Measurements from ENCODE around the gene ZDHHC19. TPM values are rescaled to one million over a fixed set of nuclear protein-coding genes. Genes with fewer than 3 reads are reported as not detected.

Gene ZDHHC19
- total RNA-seq, 5 donors from 2014 or later (not counting 1 experiment from before 2014, with no cell fraction given), result 0.49 to 0.54 TPM; not detected in 3

- H3K36me3 Mint-ChIP-seq, result peaks cover 34% of the 10 kb centered on the region
- 96% methylated on average over 4 of the region's 8 CpGs for WGBS (ENCODE audit: insufficient coverage)
- ChIA-PET CTCF (no interaction called here), POLR2A (no interaction called here)
- H3K4me1 ChIP-seq (ENCODE audit: control insufficient read depth in 1 of 2, extremely low read depth in 1 of 2, insufficient read depth in 2 of 2, low read length in 2 of 2), result peaks cover 0 to 6% of the 10 kb centered on the region in 2 experiments
- H3K27me3 ChIP-seq (replicated peaks in 1 of 2; ENCODE audit: control insufficient read depth in 2 of 2, extremely low read depth in 1 of 2, insufficient read depth in 2 of 2, low read length in 1 of 2), result no peaks in the 10 kb centered on the region
- no peak overlapping the region for H3K27ac ChIP-seq (ENCODE audit: low read length)
- no peak overlapping the region for H3K27ac Mint-ChIP-seq
- H3K4me3 ChIP-seq (ENCODE audit: control insufficient read depth in 1 of 2, extremely low read depth in 1 of 2, low read length in 1 of 2), result no peak overlapping the region
- no peak overlapping the region for H3K4me3 Mint-ChIP-seq
- H3K36me3 ChIP-seq (ENCODE audit: control insufficient read depth in 2 of 2, extremely low read depth in 1 of 2, insufficient read depth in 1 of 2, low read length in 1 of 2), result peaks cover 0 to 41% of the 10 kb centered on the region in 2 donors
- H3K27me3 Mint-ChIP-seq, result no peaks in the 10 kb centered on the region
- no peak for DNase-seq
- no peak for ATAC-seq (replicated peaks in 1 of 4)
- no peaks in the 10 kb centered on the region for H3K9me3 Mint-ChIP-seq
- H3K4me1 Mint-ChIP-seq, result peaks cover 4 to 5% (median 5%) of the 10 kb centered on the region in 3 donors
- no peaks in the 10 kb centered on the region for H3K9me3 ChIP-seq
Measured at GRCh38 chr3:196236223-196236622, 25.0 kb upstream of the ZDHHC19 start.

- Mint-ChIP-seq H3K27me3 (no peaks in the 10 kb centered on the region), H3K27ac (no peak overlapping the region), H3K9me3 (no peaks in the 10 kb centered on the region), H3K36me3 (peaks cover 31% of the 10 kb centered on the region), H3K4me1 (peaks cover 4 to 5% (median 5%) of the 10 kb centered on the region in 3 donors), H3K4me3 (no peak overlapping the region)
- Histone ChIP-seq H3K36me3 (ENCODE audit: control insufficient read depth in 2 of 2, extremely low read depth in 1 of 2, insufficient read depth in 1 of 2, low read length in 1 of 2) (peaks cover 0 to 37% of the 10 kb centered on the region in 2 donors), H3K4me1 (ENCODE audit: control insufficient read depth in 1 of 2, extremely low read depth in 1 of 2, insufficient read depth in 2 of 2, low read length in 2 of 2) (peaks cover 0 to 6% of the 10 kb centered on the region in 2 experiments), H3K4me3 (ENCODE audit: control insufficient read depth in 1 of 2, extremely low read depth in 1 of 2, low read length in 1 of 2) (no peak overlapping the region), H3K27ac (ENCODE audit: low read length) (no peak overlapping the region), H3K9me3 (no peaks in the 10 kb centered on the region), H3K27me3 (replicated peaks in 1 of 2; ENCODE audit: control insufficient read depth in 2 of 2, extremely low read depth in 1 of 2, insufficient read depth in 2 of 2, low read length in 1 of 2) (no peaks in the 10 kb centered on the region)
- DNase-seq (no peak), ATAC-seq (replicated peaks in 1 of 4) (no peak)
- POLR2A ChIA-PET, result no interaction called here
- CTCF ChIA-PET, result no interaction called here
- 84% methylated on average over 9 of the region's 12 CpGs for WGBS (ENCODE audit: insufficient coverage)
Measured at GRCh38 chr3:196235452-196236122, 24.4 kb upstream of the ZDHHC19 start.

GRCh38 chr3:196232882-196233251 lies 21.7 kb upstream of the ZDHHC19 start:
- no CpG with 5 or more reads among the region's 8 CpGs for WGBS (ENCODE audit: insufficient coverage)
- peaks cover 12% of the 10 kb centered on the region for H3K36me3 Mint-ChIP-seq

GRCh38 chr3:196232154-196232881 lies 21.1 kb upstream of the ZDHHC19 start:
- H3K4me1 ChIP-seq (ENCODE audit: control insufficient read depth in 1 of 2, extremely low read depth in 1 of 2, insufficient read depth in 2 of 2, low read length in 2 of 2), result peaks cover 0 to 5% of the 10 kb centered on the region in 2 experiments
- peaks cover 2 to 5% (median 4%) of the 10 kb centered on the region in 3 donors for H3K4me1 Mint-ChIP-seq
- ChIA-PET CTCF (no interaction called here), POLR2A (no interaction called here)
- 97% methylated on average over 9 of the region's 12 CpGs for WGBS (ENCODE audit: insufficient coverage)
- peaks cover 0 to 3% of the 10 kb centered on the region in 2 donors for H3K27me3 Mint-ChIP-seq
- no peak overlapping the region for H3K27ac Mint-ChIP-seq
- H3K27ac ChIP-seq (ENCODE audit: low read length), result no peak overlapping the region
- no peak for ATAC-seq (replicated peaks in 1 of 4)
- H3K9me3 Mint-ChIP-seq, result no peaks in the 10 kb centered on the region
- no peak overlapping the region for H3K4me3 Mint-ChIP-seq
- H3K36me3 ChIP-seq (ENCODE audit: control insufficient read depth in 2 of 2, extremely low read depth in 1 of 2, insufficient read depth in 1 of 2, low read length in 1 of 2), result peaks cover 0 to 6% of the 10 kb centered on the region in 2 donors
- H3K36me3 Mint-ChIP-seq, result peaks cover 7% of the 10 kb centered on the region
- H3K9me3 ChIP-seq, result no peaks in the 10 kb centered on the region
- no peak overlapping the region for H3K4me3 ChIP-seq (ENCODE audit: control insufficient read depth in 1 of 2, extremely low read depth in 1 of 2, low read length in 1 of 2)
- DNase-seq, result no peak
- H3K27me3 ChIP-seq (replicated peaks in 1 of 2; ENCODE audit: control insufficient read depth in 2 of 2, extremely low read depth in 1 of 2, insufficient read depth in 2 of 2, low read length in 1 of 2), result peaks cover 0 to 6% of the 10 kb centered on the region in 2 experiments

More at GRCh38 chr3:196232882-196233251, 21.7 kb upstream of the ZDHHC19 start:
- H3K27ac ChIP-seq (ENCODE audit: low read length), result no peak overlapping the region
- ChIA-PET POLR2A (no interaction called here), CTCF (no interaction called here)
- Mint-ChIP-seq H3K27me3 (no peaks in the 10 kb centered on the region), H3K9me3 (no peaks in the 10 kb centered on the region), H3K27ac (no peak overlapping the region), H3K4me3 (no peak overlapping the region), H3K4me1 (peaks cover 4 to 5% (median 5%) of the 10 kb centered on the region in 3 donors)
- H3K4me1 ChIP-seq (ENCODE audit: control insufficient read depth in 1 of 2, extremely low read depth in 1 of 2, insufficient read depth in 2 of 2, low read length in 2 of 2), result peaks cover 0 to 6% of the 10 kb centered on the region in 2 experiments
- ATAC-seq (replicated peaks in 1 of 4), result no peak
- no peak for DNase-seq
- no peaks in the 10 kb centered on the region for H3K9me3 ChIP-seq
- peaks cover 0 to 2% of the 10 kb centered on the region in 2 experiments for H3K27me3 ChIP-seq (replicated peaks in 1 of 2; ENCODE audit: control insufficient read depth in 2 of 2, extremely low read depth in 1 of 2, insufficient read depth in 2 of 2, low read length in 1 of 2)
- no peak overlapping the region for H3K4me3 ChIP-seq (ENCODE audit: control insufficient read depth in 1 of 2, extremely low read depth in 1 of 2, low read length in 1 of 2)
- H3K36me3 ChIP-seq (ENCODE audit: control insufficient read depth in 2 of 2, extremely low read depth in 1 of 2, insufficient read depth in 1 of 2, low read length in 1 of 2), result peaks cover 0 to 12% of the 10 kb centered on the region in 2 donors

- POLR2A ChIA-PET, result no interaction called here
- CTCF ChIA-PET, result no interaction called here
Measured at GRCh38 chr3:196227629-196228493, 16.7 kb upstream of the ZDHHC19 start.

GRCh38 chr3:196227121-196227561 lies 15.9 kb upstream of the ZDHHC19 start:
- peaks cover 0 to 3% of the 10 kb centered on the region in 2 donors for H3K27me3 Mint-ChIP-seq
- no peaks in the 10 kb centered on the region for H3K36me3 Mint-ChIP-seq
- no peak overlapping the region for H3K4me3 Mint-ChIP-seq
- ATAC-seq (replicated peaks in 1 of 4) (no peak), DNase-seq (no peak)
- H3K4me1 ChIP-seq (ENCODE audit: control insufficient read depth in 1 of 2, extremely low read depth in 1 of 2, insufficient read depth in 2 of 2, low read length in 2 of 2), result no peaks in the 10 kb centered on the region
- no peaks in the 10 kb centered on the region for H3K36me3 ChIP-seq (ENCODE audit: control insufficient read depth in 2 of 2, extremely low read depth in 1 of 2, insufficient read depth in 1 of 2, low read length in 1 of 2)
- H3K9me3 ChIP-seq, result no peaks in the 10 kb centered on the region
- no peaks in the 10 kb centered on the region for H3K9me3 Mint-ChIP-seq
- peaks cover 0 to 17% of the 10 kb centered on the region in 2 experiments for H3K27me3 ChIP-seq (replicated peaks in 1 of 2; ENCODE audit: control insufficient read depth in 2 of 2, extremely low read depth in 1 of 2, insufficient read depth in 2 of 2, low read length in 1 of 2)
- WGBS (ENCODE audit: insufficient coverage), result 89% methylated on average over 10 of the region's 14 CpGs
- POLR2A ChIA-PET, result interaction anchor here in 1 of 2 donors (0.6 kb wide), 1 partner anchor 1100 kb away, joined by 3 read pairs; no protein-coding TSS in a partner anchor
- no peak overlapping the region for H3K4me3 ChIP-seq (ENCODE audit: control insufficient read depth in 1 of 2, extremely low read depth in 1 of 2, low read length in 1 of 2)
- no peaks in the 10 kb centered on the region for H3K4me1 Mint-ChIP-seq
- H3K27ac ChIP-seq (ENCODE audit: low read length), result no peak overlapping the region
- no peak overlapping the region for H3K27ac Mint-ChIP-seq
- CTCF ChIA-PET, result no interaction called here

More at GRCh38 chr3:196227629-196228493, 16.7 kb upstream of the ZDHHC19 start:
- Mint-ChIP-seq H3K4me1 (no peaks in the 10 kb centered on the region), H3K4me3 (no peak overlapping the region), H3K36me3 (no peaks in the 10 kb centered on the region), H3K27ac (no peak overlapping the region), H3K27me3 (peaks cover 0 to 3% of the 10 kb centered on the region in 2 donors), H3K9me3 (no peaks in the 10 kb centered on the region)
- Histone ChIP-seq H3K9me3 (no peaks in the 10 kb centered on the region), H3K27me3 (replicated peaks in 1 of 2; ENCODE audit: control insufficient read depth in 2 of 2, extremely low read depth in 1 of 2, insufficient read depth in 2 of 2, low read length in 1 of 2) (peaks cover 0 to 17% of the 10 kb centered on the region in 2 experiments), H3K4me3 (ENCODE audit: control insufficient read depth in 1 of 2, extremely low read depth in 1 of 2, low read length in 1 of 2) (no peak overlapping the region), H3K4me1 (ENCODE audit: control insufficient read depth in 1 of 2, extremely low read depth in 1 of 2, insufficient read depth in 2 of 2, low read length in 2 of 2) (no peaks in the 10 kb centered on the region), H3K27ac (ENCODE audit: low read length) (no peak overlapping the region), H3K36me3 (ENCODE audit: control insufficient read depth in 2 of 2, extremely low read depth in 1 of 2, insufficient read depth in 1 of 2, low read length in 1 of 2) (no peaks in the 10 kb centered on the region)
- WGBS (ENCODE audit: insufficient coverage), result 87% methylated on average over 18 of the region's 24 CpGs
- DNase-seq, result no peak
- no peak for ATAC-seq (replicated peaks in 1 of 4)
